H1 (cell line): ENCODE measurements around the gene CPT1A. TPM values are rescaled to one million over a fixed set of nuclear protein-coding genes. Genes with fewer than 3 reads are reported as not detected.

ENCODE experiments used
- CTCF ChIA-PET: fragments of 300-600 bp; sonication (Branson Sonifier 250); formaldehyde crosslinking; loops from one replicate; lab custom pipeline; 2021; ENCODE audit not compliant: partially characterized antibody; lab: Charles Lee
- POLR2A ChIA-PET: fragments of 300-600 bp; sonication (Branson Sonifier 250); formaldehyde crosslinking; loops from one replicate; lab custom pipeline; 2021; ENCODE audit warnings: inconsistent platforms; ENCODE audit not compliant: partially characterized antibody; lab: Charles Lee
- DNase-seq, 2 experiments: peaks; one replicate each; pipeline versions ENCODE4 v3.0.0 to v3.0.0-alpha.2; 2010 to 2022; ENCODE audit warnings: low spot score in 2 of 2, low read depth in 1 of 2, mixed read lengths in 1 of 2
- FAIRE-seq: peaks from 2 replicates; lab custom pipeline; 2011; peaks lifted over from hg19 to GRCh38; lab: Jason Lieb, UNC
- H2AFZ ChIP-seq: 2 replicates; pipeline ENCODE4 v1.8.1; 2012; ENCODE audit warnings: low read length, inconsistent platforms
- H2AK5ac ChIP-seq: 2 replicates; pipeline ENCODE4 v1.6.1; 2013; ENCODE audit warnings: low read depth, low read length
- H2BK120ac ChIP-seq: replicated peaks from 2 replicates; pipeline ENCODE3; 2013; ENCODE audit warnings: low read depth, low read length, inconsistent platforms
- H2BK12ac ChIP-seq: 2 replicates; pipeline ENCODE4 v1.6.1; 2013; ENCODE audit warnings: low read depth, low read length
- H2BK15ac ChIP-seq: 2 replicates; pipeline ENCODE4 v1.6.1; 2013; ENCODE audit warnings: low read length
- H2BK20ac ChIP-seq: 2 replicates; pipeline ENCODE4 v1.6.1; 2013; ENCODE audit warnings: low read length
- H2BK5ac ChIP-seq: 2 replicates; pipeline ENCODE4 v1.6.1; 2013; ENCODE audit warnings: low read depth, low read length
- H3K14ac ChIP-seq: 2 replicates; pipeline ENCODE4 v1.6.1; 2013; ENCODE audit warnings: inconsistent platforms; ENCODE audit not compliant: insufficient read length
- H3K18ac ChIP-seq: 2 replicates; pipeline ENCODE4 v1.6.1; 2013; ENCODE audit warnings: low read length; ENCODE audit errors: extremely low read depth
- H3K23ac ChIP-seq: 2 replicates; pipeline ENCODE4 v1.6.1; 2013; ENCODE audit warnings: inconsistent platforms; ENCODE audit not compliant: insufficient read length
- H3K23me2 ChIP-seq: 2 replicates; pipeline ENCODE4 v1.6.1; 2013; ENCODE audit warnings: low read depth, low read length
- H3K27ac ChIP-seq: 2 replicates; pipeline ENCODE4 v1.6.1; 2011; ENCODE audit warnings: low read depth, low read length, inconsistent platforms
- H3K27me3 ChIP-seq, 4 experiments: replicated peaks in 1 of 4; 1 replicate in 1 of 4; 2 replicates in 3 of 4; pipeline versions ENCODE4 v1.6.1 to v1.8.1; 2011 to 2013; ENCODE audit warnings: low read length in 3 of 4, mild to moderate bottlenecking in 3 of 4, inconsistent platforms in 2 of 4, mixed read lengths in 2 of 4, moderate library complexity in 1 of 4; ENCODE audit not compliant: control insufficient read depth in 3 of 4, insufficient read depth in 3 of 4; ENCODE audit errors: extremely low read depth in 1 of 4
- H3K36me3 ChIP-seq, 4 experiments: 2 replicates each; pipeline versions ENCODE4 v1.6.1 to v1.8.1; 2011 to 2013; ENCODE audit warnings: mild to moderate bottlenecking in 4 of 4, low read length in 3 of 4, moderate library complexity in 2 of 4, control low read depth in 1 of 4, inconsistent platforms in 1 of 4; ENCODE audit not compliant: insufficient read depth in 4 of 4, control insufficient read depth in 2 of 4
- H3K4ac ChIP-seq: replicated peaks from 2 replicates; pipeline ENCODE3; 2013; ENCODE audit warnings: low read length, low read depth, mixed read lengths, inconsistent platforms; ENCODE audit not compliant: insufficient read length
- H3K4me1 ChIP-seq, 4 experiments: replicated peaks in 1 of 4; 1 replicate in 1 of 4; 2 replicates in 3 of 4; pipeline versions ENCODE4 v1.6.1 to v1.8.1; 2011 to 2013; ENCODE audit warnings: low read length in 3 of 4, inconsistent platforms in 2 of 4, mixed read lengths in 1 of 4; ENCODE audit not compliant: insufficient read depth in 4 of 4, control insufficient read depth in 3 of 4
- H3K4me2 ChIP-seq, 2 experiments: 2 replicates each; pipeline versions ENCODE4 v1.6.1 to v1.8.1; 2011 to 2013; ENCODE audit warnings: low read depth in 2 of 2, low read length in 2 of 2, control low read depth in 1 of 2, inconsistent platforms in 1 of 2, mild to moderate bottlenecking in 1 of 2; ENCODE audit not compliant: insufficient read depth in 1 of 2
- H3K4me3 ChIP-seq, 4 experiments: fragments of 200-600, 300-600 bp in 1 of 4; sonication (generic), shearing (Covaris generic), sonication (Bioruptor Twin) in 1 of 4; 2 replicates each; pipeline versions ENCODE4 v1.5.1 to v1.8.1; 2011 to 2016; ENCODE audit warnings: low read length in 4 of 4, low read depth in 3 of 4, control low read depth in 2 of 4, inconsistent platforms in 2 of 4, mild to moderate bottlenecking in 2 of 4, mixed read lengths in 1 of 4, moderate library complexity in 1 of 4; ENCODE audit not compliant: insufficient read depth in 2 of 4; ENCODE audit errors: extremely low read depth in 1 of 4
- H3K56ac ChIP-seq: replicated peaks from 2 replicates; pipeline ENCODE3; 2013; ENCODE audit warnings: low read depth, mild to moderate bottlenecking, mixed read lengths, low read length, inconsistent platforms; ENCODE audit not compliant: insufficient read length
- H3K79me1 ChIP-seq: 2 replicates; pipeline ENCODE4 v1.6.1; 2013; ENCODE audit warnings: low read depth, low read length, control low read depth
- H3K79me2 ChIP-seq, 2 experiments: 2 replicates each; pipeline versions ENCODE4 v1.6.1 to v1.8.1; 2012 to 2013; ENCODE audit warnings: low read length in 2 of 2, mild to moderate bottlenecking in 2 of 2, inconsistent platforms in 1 of 2; ENCODE audit not compliant: insufficient read depth in 2 of 2, control insufficient read depth in 1 of 2
- H3K9ac ChIP-seq, 4 experiments: replicated peaks in 1 of 4; 1 replicate in 1 of 4; 2 replicates in 3 of 4; pipeline versions ENCODE4 v1.6.1 to v1.8.1; 2011 to 2013; ENCODE audit warnings: low read depth in 3 of 4, low read length in 3 of 4, control low read depth in 2 of 4, mild to moderate bottlenecking in 2 of 4, moderate library complexity in 2 of 4, inconsistent platforms in 1 of 4; ENCODE audit errors: extremely low read depth in 1 of 4
- H3K9me3 ChIP-seq, 2 experiments: 2 replicates each; pipeline versions ENCODE4 v1.6.1 to v1.8.1; 2012 to 2013; ENCODE audit warnings: mild to moderate bottlenecking in 2 of 2, moderate library complexity in 2 of 2, control low read depth in 1 of 2, inconsistent platforms in 1 of 2, low read depth in 1 of 2, low read length in 1 of 2, mixed read lengths in 1 of 2; ENCODE audit not compliant: insufficient read depth in 2 of 2
- H4K20me1 ChIP-seq, 2 experiments: replicated peaks in 1 of 2; 2 replicates each; pipeline versions ENCODE3 to v1.8.1; 2011 to 2013; ENCODE audit warnings: inconsistent platforms in 2 of 2, low read length in 2 of 2, mild to moderate bottlenecking in 1 of 2; ENCODE audit not compliant: insufficient read depth in 2 of 2, control insufficient read depth in 1 of 2
- H4K5ac ChIP-seq: 2 replicates; pipeline ENCODE4 v1.6.1; 2013; ENCODE audit warnings: low read length, low read depth, mixed read lengths, inconsistent platforms; ENCODE audit not compliant: insufficient read length
- H4K8ac ChIP-seq: 2 replicates; pipeline ENCODE4 v1.8.0; 2013; ENCODE audit warnings: mild to moderate bottlenecking, moderate library complexity, low read length, inconsistent platforms; ENCODE audit not compliant: insufficient read depth; ENCODE audit errors: extremely low read depth
- H4K91ac ChIP-seq: replicated peaks from 2 replicates; pipeline ENCODE3; 2013; ENCODE audit warnings: low read length, mixed read lengths, inconsistent platforms; ENCODE audit not compliant: insufficient read length
- CEBPB ChIP-seq: IDR thresholded peaks from 2 replicates; pipeline ENCODE4 v1.6.1; 2012; ENCODE audit warnings: low read depth, low read length
- CREB1 ChIP-seq: IDR thresholded peaks from 2 replicates; pipeline ENCODE4 v1.6.1; 2012; ENCODE audit warnings: inconsistent platforms
- CTBP2 ChIP-seq: IDR thresholded peaks from 2 replicates; pipeline ENCODE4 v1.7.0; 2011; ENCODE audit warnings: borderline replicate concordance, mild to moderate bottlenecking, moderate library complexity, mixed read lengths, low read length; ENCODE audit not compliant: insufficient read depth, insufficient read length
- EP300 ChIP-seq, 2 experiments: IDR thresholded peaks; 1 replicate in 1 of 2; 2 replicates in 1 of 2; pipeline ENCODE4 v1.6.1; 2011 to 2012; ENCODE audit warnings: low read depth in 2 of 2, low read length in 2 of 2, mild to moderate bottlenecking in 2 of 2, borderline replicate concordance in 1 of 2, inconsistent platforms in 1 of 2, moderate library complexity in 1 of 2
- JUND ChIP-seq: IDR thresholded peaks from 2 replicates; pipeline ENCODE4 v1.6.1; 2011; ENCODE audit warnings: mild to moderate bottlenecking, improper control_type of control experiment, low read length
- KDM1A ChIP-seq: fragments of 200-600, 300-600 bp; sonication (generic); IDR thresholded peaks from 2 replicates; pipeline ENCODE4 v1.7.1; 2016; ENCODE audit warnings: mild to moderate bottlenecking, low read length, borderline replicate concordance
- POLR2A ChIP-seq, 2 experiments: IDR thresholded peaks; 1 replicate in 1 of 2; 2 replicates in 1 of 2; pipeline ENCODE4 v1.6.1; 2011; ENCODE audit warnings: low read depth in 2 of 2, low read length in 2 of 2, mild to moderate bottlenecking in 2 of 2; ENCODE audit errors: control extremely low read depth in 1 of 2
- SRF ChIP-seq: IDR thresholded peaks from 2 replicates; pipeline ENCODE4 v1.6.1; 2011; ENCODE audit warnings: mild to moderate bottlenecking, low read depth, low read length, moderate library complexity
- TBP ChIP-seq: IDR thresholded peaks from 2 replicates; pipeline ENCODE4 v1.6.1; 2011; ENCODE audit warnings: low read depth, low read length, improper control_type of control experiment
- TEAD4 ChIP-seq: IDR thresholded peaks from 2 replicates; pipeline ENCODE4 v1.6.1; 2012; ENCODE audit warnings: low read depth, low read length, inconsistent platforms, mixed read lengths
- WGBS, 2 experiments: shearing (Covaris generic) in 1 of 2; methylation state at CpG; one replicate each; pipeline versions ENCODE4 v1.1.6 to v1.1.7; 2013 to 2015; ENCODE audit warnings: low lambda C conversion rate in 2 of 2, mixed read lengths in 2 of 2, inconsistent platforms in 1 of 2, low coverage in 1 of 2, missing lambda C conversion rate in 1 of 2; ENCODE audit not compliant: insufficient replicate concordance in 2 of 2, insufficient coverage in 1 of 2, insufficient read length in 1 of 2; ENCODE audit errors: extremely low coverage in 1 of 2, missing lambda C conversion rate in 1 of 2; 5-methylcytosine and 5-hydroxymethylcytosine counted together
- polyA plus RNA-seq, 7 experiments: library from polyadenylated mRNA; depleted of rRNA in 3 of 7; stranded (reverse) in 5 of 7; unstranded in 2 of 7; fragments of >200 nt in 5 of 7; fragments of 200-250 nt in 2 of 7; gene quantifications; 1 replicate in 5 of 7; 2 replicates in 1 of 7; 4 replicates in 1 of 7; pipeline versions ENCODE4 v1.2.1 to v1.2.3, GENCODE V29; 2011 to 2013; ENCODE audit warnings: missing spikeins in 2 of 7, mixed read lengths in 2 of 7
- total RNA-seq: library from RNA; stranded (reverse); fragmentation: NEBNext Ultra II Directional; extraction: Animal tissue kit (Norgen Biotek cat#: 25700); gene quantifications from 2 replicates; pipeline ENCODE4 v1.2.1, GENCODE V29; 2021
- TF ChIP-seq, protein P1 (sequence below): IDR thresholded peaks from 2 replicates; pipeline ENCODE4 v1.6.1; 2011; ENCODE audit warnings: low read length, improper control_type of control experiment

The CPT1A gene
- total and polyA plus RNA-seq, 2 of the 8 experiments (the other 6 are each of a cell fraction or from before 2014, with no cell fraction given): 2.9 to 12.2 TPM

DNA sequence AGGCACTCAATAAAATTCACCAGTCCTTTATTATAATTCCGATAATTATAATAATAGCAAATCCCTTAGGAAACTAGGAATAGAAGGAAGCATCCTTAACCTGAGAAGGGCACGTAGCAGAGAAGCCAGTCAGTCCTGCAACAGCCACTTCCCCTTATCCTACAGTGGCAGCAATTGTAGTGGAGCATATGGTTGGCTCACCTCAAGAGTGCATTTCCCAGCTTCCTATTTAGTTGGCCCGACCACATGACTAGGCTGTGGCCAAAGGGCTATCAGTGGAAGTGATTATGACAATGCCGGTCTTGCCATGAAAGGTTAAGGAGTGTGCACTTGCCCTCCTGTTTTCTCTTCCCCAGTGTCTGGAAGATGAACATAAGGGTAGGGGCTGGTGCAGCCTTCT is 117.4 kb downstream of the CPT1A start:
- no peak overlapping the region for H2BK120ac ChIP-seq
- H3K27ac ChIP-seq: no peak overlapping the region
- H4K91ac ChIP-seq: no peak overlapping the region
- H4K8ac ChIP-seq: no peak overlapping the region
- no peaks in the 10 kb centered on the region for H3K79me2 ChIP-seq
- no peak overlapping the region for H3K9ac ChIP-seq
- 92% methylated on average over 4 of the region's 4 CpGs; no CpG with 5 or more reads in 1 of the 2 experiments for WGBS, 2 experiments
- no peak for TF ChIP-seq TEAD4
- TF ChIP-seq CREB1: no peak
- TF ChIP-seq, protein P1, sequence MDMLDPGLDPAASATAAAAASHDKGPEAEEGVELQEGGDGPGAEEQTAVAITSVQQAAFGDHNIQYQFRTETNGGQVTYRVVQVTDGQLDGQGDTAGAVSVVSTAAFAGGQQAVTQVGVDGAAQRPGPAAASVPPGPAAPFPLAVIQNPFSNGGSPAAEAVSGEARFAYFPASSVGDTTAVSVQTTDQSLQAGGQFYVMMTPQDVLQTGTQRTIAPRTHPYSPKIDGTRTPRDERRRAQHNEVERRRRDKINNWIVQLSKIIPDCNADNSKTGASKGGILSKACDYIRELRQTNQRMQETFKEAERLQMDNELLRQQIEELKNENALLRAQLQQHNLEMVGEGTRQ: no peak
- TF ChIP-seq POLR2A (IDR thresholded peaks at IDR 0.05; ENCODE audit: control extremely low read depth in 1 of 2, low read depth in 2 of 2, low read length in 2 of 2): no peak
- no peak for TF ChIP-seq EP300 (IDR thresholded peaks at IDR 0.05; ENCODE audit: borderline replicate concordance in 1 of 2, low read depth in 2 of 2, low read length in 2 of 2)
- no peak for TF ChIP-seq CTBP2
- no peak for TF ChIP-seq SRF
- no peak for TF ChIP-seq KDM1A
- no peak for TF ChIP-seq TBP
- no peak for TF ChIP-seq CEBPB
- TF ChIP-seq JUND: no peak
- H3K18ac ChIP-seq: no peak overlapping the region
- H3K36me3 ChIP-seq: no peaks in the 10 kb centered on the region; a peak in 1 of 8 replicates
- no peaks in the 10 kb centered on the region for H3K9me3 ChIP-seq
- no peak overlapping the region for H2AFZ ChIP-seq
- CTCF ChIA-PET: no interaction called here
- no peak overlapping the region for H2BK20ac ChIP-seq
- H2BK15ac ChIP-seq: no peak overlapping the region
- H2AK5ac ChIP-seq: no peak overlapping the region
- H3K27me3 ChIP-seq: no peaks in the 10 kb centered on the region
- no peak overlapping the region for H3K23ac ChIP-seq
- DNase-seq: no peak
- H2BK12ac ChIP-seq: no peak overlapping the region
- peaks cover 0 to 3% (median 0%) of the 10 kb centered on the region in 4 experiments; a peak in 3 of 7 replicates for H3K4me1 ChIP-seq
- H4K20me1 ChIP-seq: no peaks in the 10 kb centered on the region
- H3K4ac ChIP-seq: no peak overlapping the region
- POLR2A ChIA-PET: no interaction called here
- H3K56ac ChIP-seq: no peak overlapping the region
- H3K14ac ChIP-seq: no peak overlapping the region
- no peaks in the 10 kb centered on the region for H3K23me2 ChIP-seq
- H3K4me2 ChIP-seq: no peak overlapping the region
- no peak overlapping the region for H2BK5ac ChIP-seq
- FAIRE-seq: no peak
- H3K4me3 ChIP-seq: no peak overlapping the region
- H4K5ac ChIP-seq: no peak overlapping the region
- no peaks in the 10 kb centered on the region for H3K79me1 ChIP-seq
